Measurements from ENCODE around the gene SPDYE2.
"Not testable (repeated sequence)": the region's sequence is repeated elsewhere in the genome, so short reads cannot be mapped to it uniquely, and the experiment has no call there.

SPDYE2 gene

GRCh38 chr7:102550808-102551422, at the start of gene SPDYE2:
Gene SPDYE2 (plus strand): TSS chr7:102551226. CDS start chr7:102553256, 2,030 bp downstream.
- DNase-seq = not testable (repeated sequence)

GRCh38 chr7:102503141-102503540, 47.9 kb upstream of the SPDYE2 start:
- not testable (repeated sequence) for DNase-seq

- DNase-seq = not testable (repeated sequence)
These were observed 45.5 kb upstream of the SPDYE2 start for GRCh38 chr7:102505298-102506185.

- not testable (repeated sequence) for DNase-seq
These were observed 43.5 kb upstream of the SPDYE2 start for GRCh38 chr7:102507410-102508088.

- not testable (repeated sequence) for DNase-seq
These were observed 40.5 kb upstream of the SPDYE2 start for GRCh38 chr7:102510575-102510974.

GRCh38 chr7:102511860-102512522, 39.0 kb upstream of the SPDYE2 start:
- not testable (repeated sequence) for DNase-seq

GRCh38 chr7:102512642-102513221, 38.3 kb upstream of the SPDYE2 start:
- not testable (repeated sequence) for DNase-seq

- not testable (repeated sequence) for DNase-seq
These were observed 35.9 kb upstream of the SPDYE2 start for GRCh38 chr7:102514881-102515721.

GRCh38 chr7:102515889-102516288, 35.1 kb upstream of the SPDYE2 start:
- DNase-seq = not testable (repeated sequence)

- DNase-seq = not testable (repeated sequence)
These were observed 34.1 kb upstream of the SPDYE2 start for GRCh38 chr7:102516951-102517350.

GRCh38 chr7:102517550-102518147, 33.4 kb upstream of the SPDYE2 start, which contains the start of gene RASA4B:
Gene RASA4B (minus strand): TSS chr7:102517777. CDS start chr7:102517710, 67 bp downstream.
- not testable (repeated sequence) for DNase-seq

GRCh38 chr7:102520797-102521196, 30.2 kb upstream of the SPDYE2 start:
- not testable (repeated sequence) for DNase-seq

GRCh38 chr7:102524803-102525202, 26.2 kb upstream of the SPDYE2 start:
- not testable (repeated sequence) for DNase-seq

GRCh38 chr7:102527182-102527581, 23.8 kb upstream of the SPDYE2 start:
- not testable (repeated sequence) for DNase-seq

GRCh38 chr7:102527822-102528793, 22.9 kb upstream of the SPDYE2 start:
- DNase-seq = not testable (repeated sequence)

- not testable (repeated sequence) for DNase-seq
These were observed 19.4 kb upstream of the SPDYE2 start for GRCh38 chr7:102531583-102531982.

- DNase-seq = not testable (repeated sequence)
These were observed 18.9 kb upstream of the SPDYE2 start for GRCh38 chr7:102532127-102532526.

GRCh38 chr7:102535062-102535615, 15.9 kb upstream of the SPDYE2 start:
- DNase-seq = not testable (repeated sequence)

- DNase-seq = not testable (repeated sequence)
These were observed 10.4 kb upstream of the SPDYE2 start for GRCh38 chr7:102540604-102541003.

Measured in NCI-H526 (cell line).